ENCODE results near the gene NCKAP5L. TPM values are rescaled to one million over a fixed set of nuclear protein-coding genes. Genes with fewer than 3 reads are reported as not detected.
"Not testable (repeated sequence)": the region's sequence is repeated elsewhere in the genome, so short reads cannot be mapped to it uniquely, and the experiment has no call there.

Gene NCKAP5L
- total RNA-seq, 2 experiments from 2014 or later, result 9.2 to 9.8 TPM

DNA sequence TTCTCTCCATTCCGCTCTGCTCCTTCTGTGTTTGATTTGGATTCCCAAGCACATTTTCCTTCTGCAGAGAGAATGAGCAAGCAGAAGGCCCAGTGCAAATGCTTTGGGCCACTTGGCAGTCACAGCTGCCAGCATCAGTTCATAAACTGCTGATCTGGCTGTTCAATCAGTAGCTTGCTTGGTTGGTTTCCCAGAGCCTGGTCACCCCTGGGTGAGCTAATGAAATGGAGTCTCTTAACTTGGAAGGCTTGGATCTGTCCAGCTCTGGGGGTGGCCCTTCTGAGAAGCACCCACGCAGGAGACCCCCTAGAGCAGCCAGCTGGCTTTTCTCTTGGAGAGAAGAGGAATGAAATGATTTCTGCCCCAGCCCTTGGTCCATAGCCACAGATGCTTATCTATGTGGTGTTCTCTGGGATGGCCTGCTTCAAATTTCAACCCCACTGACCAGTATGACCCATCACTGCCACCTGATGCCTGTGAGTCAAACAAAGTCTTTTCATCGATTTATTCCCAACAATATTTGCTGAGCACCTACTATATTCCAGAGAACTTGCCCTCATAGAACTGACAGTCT is 45.2 kb upstream of the NCKAP5L start:
- no peaks in the 10 kb centered on the region for H3K27me3 Mint-ChIP-seq
- TF ChIP-seq, protein P1, sequence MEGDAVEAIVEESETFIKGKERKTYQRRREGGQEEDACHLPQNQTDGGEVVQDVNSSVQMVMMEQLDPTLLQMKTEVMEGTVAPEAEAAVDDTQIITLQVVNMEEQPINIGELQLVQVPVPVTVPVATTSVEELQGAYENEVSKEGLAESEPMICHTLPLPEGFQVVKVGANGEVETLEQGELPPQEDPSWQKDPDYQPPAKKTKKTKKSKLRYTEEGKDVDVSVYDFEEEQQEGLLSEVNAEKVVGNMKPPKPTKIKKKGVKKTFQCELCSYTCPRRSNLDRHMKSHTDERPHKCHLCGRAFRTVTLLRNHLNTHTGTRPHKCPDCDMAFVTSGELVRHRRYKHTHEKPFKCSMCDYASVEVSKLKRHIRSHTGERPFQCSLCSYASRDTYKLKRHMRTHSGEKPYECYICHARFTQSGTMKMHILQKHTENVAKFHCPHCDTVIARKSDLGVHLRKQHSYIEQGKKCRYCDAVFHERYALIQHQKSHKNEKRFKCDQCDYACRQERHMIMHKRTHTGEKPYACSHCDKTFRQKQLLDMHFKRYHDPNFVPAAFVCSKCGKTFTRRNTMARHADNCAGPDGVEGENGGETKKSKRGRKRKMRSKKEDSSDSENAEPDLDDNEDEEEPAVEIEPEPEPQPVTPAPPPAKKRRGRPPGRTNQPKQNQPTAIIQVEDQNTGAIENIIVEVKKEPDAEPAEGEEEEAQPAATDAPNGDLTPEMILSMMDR (IDR thresholded peaks at IDR 0.05), result no peak
- Histone ChIP-seq H3K4me3 (ENCODE audit: low read length) (no peak overlapping the region), H3K27ac (ENCODE audit: low read depth in 1 of 2, low read length in 2 of 2) (no peak overlapping the region), H3K36me3 (ENCODE audit: insufficient read depth, low read length) (no peaks in the 10 kb centered on the region), H3K4me1 (ENCODE audit: insufficient read depth, low read length) (no peaks in the 10 kb centered on the region), H3K9me3 (ENCODE audit: control insufficient read depth in 1 of 2, insufficient read depth in 1 of 2, low read length in 2 of 2) (no peaks in the 10 kb centered on the region), H3K27me3 (ENCODE audit: control insufficient read depth in 1 of 2, insufficient read depth in 2 of 2, low read length in 2 of 2) (no peaks in the 10 kb centered on the region)
- DNase-seq (no peak), ATAC-seq (ENCODE audit: poor library complexity) (no peak)
- POLR2A ChIA-PET, result no interaction called here
- no peak overlapping the region for H3K27ac Mint-ChIP-seq
- no peaks in the 10 kb centered on the region for H3K9me3 Mint-ChIP-seq
- no peak overlapping the region for H3K4me3 Mint-ChIP-seq
- CTCF ChIA-PET, result no interaction called here
- no peaks in the 10 kb centered on the region for H3K36me3 Mint-ChIP-seq (ENCODE audit: low read depth)
- intact Hi-C loops (cut with DNase I, micrococcal nuclease), result no loop called here
- H3K4me1 Mint-ChIP-seq (ENCODE audit: low read depth), result no peaks in the 10 kb centered on the region

DNA sequence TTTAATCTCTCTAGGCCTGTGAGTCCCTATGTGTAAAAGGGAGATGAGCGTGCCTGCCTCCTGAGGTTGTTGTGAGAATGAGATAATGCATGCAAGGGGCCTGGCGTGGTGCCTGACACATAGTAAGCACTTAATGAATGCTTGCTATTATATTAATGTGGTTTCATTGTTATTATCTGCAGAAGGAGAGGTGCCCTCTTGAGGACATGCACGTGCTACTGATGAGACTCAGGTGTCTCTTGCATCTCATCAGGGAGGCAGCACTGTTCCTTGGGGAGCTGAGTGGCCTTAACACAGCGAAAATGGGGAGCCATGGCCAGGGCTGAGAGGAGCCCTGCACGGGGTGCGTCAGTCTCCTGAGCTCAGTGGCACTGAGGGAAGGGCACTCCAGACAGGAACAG is 44.6 kb upstream of the NCKAP5L start:
- Mint-ChIP-seq H3K27me3 (no peaks in the 10 kb centered on the region), H3K4me3 (no peak overlapping the region), H3K4me1 (ENCODE audit: low read depth) (no peaks in the 10 kb centered on the region), H3K27ac (no peak overlapping the region), H3K9me3 (no peaks in the 10 kb centered on the region), H3K36me3 (ENCODE audit: low read depth) (no peaks in the 10 kb centered on the region)
- H3K4me1 ChIP-seq (ENCODE audit: insufficient read depth, low read length), result no peaks in the 10 kb centered on the region
- ATAC-seq (ENCODE audit: poor library complexity) (no peak), DNase-seq (no peak)
- TF ChIP-seq, protein P1 (IDR thresholded peaks at IDR 0.05), result no peak
- intact Hi-C loops (cut with DNase I, micrococcal nuclease), result no loop called here
- POLR2A ChIA-PET, result no interaction called here
- no peak overlapping the region for H3K27ac ChIP-seq (ENCODE audit: low read depth in 1 of 2, low read length in 2 of 2)
- H3K36me3 ChIP-seq (ENCODE audit: insufficient read depth, low read length), result no peaks in the 10 kb centered on the region
- no peaks in the 10 kb centered on the region for H3K9me3 ChIP-seq (ENCODE audit: control insufficient read depth in 1 of 2, insufficient read depth in 1 of 2, low read length in 2 of 2)
- CTCF ChIA-PET, result no interaction called here
- H3K4me3 ChIP-seq (ENCODE audit: low read length), result no peak overlapping the region
- H3K27me3 ChIP-seq (ENCODE audit: control insufficient read depth in 1 of 2, insufficient read depth in 2 of 2, low read length in 2 of 2), result no peaks in the 10 kb centered on the region

DNA sequence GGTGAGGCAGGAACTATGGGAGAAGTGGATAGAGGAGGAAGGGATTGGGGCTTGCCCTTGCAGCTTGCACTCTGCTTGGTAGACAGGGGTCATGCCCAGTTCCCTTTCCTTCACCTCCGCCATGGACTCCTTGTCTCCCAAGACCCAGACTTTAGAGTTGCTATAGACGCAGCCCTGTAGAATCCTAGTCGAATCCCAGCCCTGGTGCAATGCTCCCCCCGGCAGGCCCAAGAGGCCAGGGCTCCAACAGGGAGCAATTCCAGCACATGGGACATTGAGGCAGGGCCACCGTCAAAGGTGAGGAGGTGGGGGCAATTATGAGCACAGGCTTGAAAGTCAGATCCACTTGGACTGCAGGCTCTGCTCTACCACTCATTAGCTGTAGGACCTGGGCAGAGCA is 44.2 kb upstream of the NCKAP5L start:
- intact Hi-C loops (cut with DNase I, micrococcal nuclease), result no loop called here
- ChIA-PET POLR2A (no interaction called here), CTCF (no interaction called here)

DNA sequence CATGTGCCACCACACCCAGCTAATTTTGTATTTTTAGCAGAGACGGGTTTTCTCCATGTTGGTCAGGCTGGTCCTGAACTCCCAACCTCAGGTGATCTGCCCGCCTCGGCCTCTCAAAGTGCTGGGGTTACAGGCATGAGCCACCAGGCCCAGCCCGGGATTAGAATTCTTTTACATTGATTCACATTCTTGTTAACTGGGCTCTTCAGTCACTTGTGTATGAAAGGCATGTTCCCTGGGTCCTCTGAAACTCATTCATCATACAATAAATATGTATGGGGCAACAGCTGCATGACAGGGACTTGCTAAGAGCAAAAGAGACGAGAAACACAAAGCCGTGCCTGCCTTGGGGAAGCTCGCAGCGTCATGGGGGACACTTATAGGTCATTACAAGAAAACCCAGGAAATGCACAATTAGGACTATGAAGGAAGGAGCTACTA is 43.6 kb upstream of the NCKAP5L start:
- H3K4me1 ChIP-seq (ENCODE audit: insufficient read depth, low read length); H3K36me3 Mint-ChIP-seq (ENCODE audit: low read depth); H3K27ac Mint-ChIP-seq; H3K4me3 Mint-ChIP-seq; H3K9me3 Mint-ChIP-seq; H3K9me3 ChIP-seq (ENCODE audit: control insufficient read depth in 1 of 2, insufficient read depth in 1 of 2, low read length in 2 of 2); H3K27me3 Mint-ChIP-seq; H3K4me1 Mint-ChIP-seq (ENCODE audit: low read depth); ATAC-seq (ENCODE audit: poor library complexity); H3K4me3 ChIP-seq (ENCODE audit: low read length); CTCF ChIA-PET; H3K27me3 ChIP-seq (ENCODE audit: control insufficient read depth in 1 of 2, insufficient read depth in 2 of 2, low read length in 2 of 2); POLR2A ChIA-PET; intact Hi-C loops (cut with DNase I, micrococcal nuclease); H3K27ac ChIP-seq (ENCODE audit: low read depth in 1 of 2, low read length in 2 of 2); DNase-seq; H3K36me3 ChIP-seq (ENCODE audit: insufficient read depth, low read length): not testable (repeated sequence)

More for the DNA sequence above, 44.2 kb upstream of the NCKAP5L start:
- H3K4me3 ChIP-seq (ENCODE audit: low read length), result no peak overlapping the region
- H3K27me3 ChIP-seq (ENCODE audit: control insufficient read depth in 1 of 2, insufficient read depth in 2 of 2, low read length in 2 of 2), result no peaks in the 10 kb centered on the region
- no peaks in the 10 kb centered on the region for H3K36me3 Mint-ChIP-seq (ENCODE audit: low read depth)
- H3K4me3 Mint-ChIP-seq, result no peak overlapping the region
- H3K4me1 Mint-ChIP-seq (ENCODE audit: low read depth), result no peaks in the 10 kb centered on the region
- H3K4me1 ChIP-seq (ENCODE audit: insufficient read depth, low read length), result no peaks in the 10 kb centered on the region
- H3K9me3 Mint-ChIP-seq, result no peaks in the 10 kb centered on the region
- TF ChIP-seq, protein P1 (IDR thresholded peaks at IDR 0.05), result no peak
- H3K9me3 ChIP-seq (ENCODE audit: control insufficient read depth in 1 of 2, insufficient read depth in 1 of 2, low read length in 2 of 2), result no peaks in the 10 kb centered on the region
- H3K27ac Mint-ChIP-seq, result no peak overlapping the region
- ATAC-seq (ENCODE audit: poor library complexity) (no peak), DNase-seq (no peak)
- no peaks in the 10 kb centered on the region for H3K27me3 Mint-ChIP-seq
- H3K36me3 ChIP-seq (ENCODE audit: insufficient read depth, low read length), result no peaks in the 10 kb centered on the region
- no peak overlapping the region for H3K27ac ChIP-seq (ENCODE audit: low read depth in 1 of 2, low read length in 2 of 2)
